Muscle of leg (tissue), 9 donors: ENCODE measurements around the gene PARD6B. TPM values are rescaled to one million over a fixed set of nuclear protein-coding genes. Genes with fewer than 3 reads are reported as not detected.

Experiments
- polyA plus RNA-seq, 8 donors: library from polyadenylated mRNA; unstranded; fragments of 120-200 nt; gene quantifications; one replicate each; pipeline versions ENCODE4 v1.2.1 to v1.2.3, GENCODE V29; 2013; ENCODE audit warnings: inconsistent platforms in 1 of 8, low replicate concordance in 1 of 8; ENCODE audit not compliant: insufficient read length in 8 of 8, insufficient read depth in 1 of 8
- total RNA-seq: library from RNA; stranded (reverse); fragments of 120-200 nt; gene quantifications from one replicate; pipeline ENCODE4 v1.2.4, GENCODE V29; 2013

The PARD6B gene
- total and polyA plus RNA-seq, 9 donors, result 0.22 to 0.97 (median 0.62) TPM

Other genes starting within 250 kb of the PARD6B start
- gene PTPN1, start 221.2 kb upstream of the PARD6B start, total RNA-seq, result 12.5 TPM
- gene PTPN1, start 221.2 kb upstream of the PARD6B start, polyA plus RNA-seq, result 10 to 100 TPM; 17.0 to 22.5 (median 18.6) TPM
- gene RIPOR3, start 40.0 kb upstream of the PARD6B start, total RNA-seq, result 5.0 TPM
- 1 to 10 TPM; 3.8 to 9.7 (median 6.5) TPM for gene RIPOR3, start 40.0 kb upstream of the PARD6B start, polyA plus RNA-seq
- gene BCAS4, start 63.5 kb downstream of the PARD6B start, total RNA-seq, result 4.0 TPM
- 1 to 10 TPM; 3.4 to 5.8 (median 3.8) TPM for gene BCAS4, start 63.5 kb downstream of the PARD6B start, polyA plus RNA-seq
- 37.9 TPM for gene ADNP, start 199.9 kb downstream of the PARD6B start, total RNA-seq
- 10 to 100 TPM; 50.3 to 68.5 (median 54.6) TPM for gene ADNP, start 199.9 kb downstream of the PARD6B start, polyA plus RNA-seq
- 52.3 TPM for gene DPM1, start 227.0 kb downstream of the PARD6B start, total RNA-seq
- 10 to 100 TPM; 41.1 to 49.7 (median 45.5) TPM for gene DPM1, start 227.0 kb downstream of the PARD6B start, polyA plus RNA-seq
- gene MOCS3, start 227.2 kb downstream of the PARD6B start, total RNA-seq, result 3.8 TPM
- gene MOCS3, start 227.2 kb downstream of the PARD6B start, polyA plus RNA-seq, result 1 to 10 TPM; 2.9 to 4.0 (median 3.4) TPM